DND-41 (cell line): ENCODE results near the gene CDH12.
A peak's percentile ranks its signal among the peaks of the same experiment; 100 is the strongest.
"Not testable (repeated sequence)": the region's sequence is repeated elsewhere in the genome, so short reads cannot be mapped to it uniquely, and the experiment has no call there.

ENCODE experiments used
- ATAC-seq: fragments of 200-7000 bp; cut with Tn5 transposase; 3 replicates; pipeline ENCODE4 v1.9.1; 2021; ENCODE audit warnings: low read depth; ENCODE audit not compliant: insufficient read depth
- DNase-seq: peaks from one replicate; pipeline ENCODE4 v3.0.0-alpha.2; 2020
- H2AFZ ChIP-seq: 2 replicates; pipeline ENCODE4 v1.6.0; 2012; ENCODE audit warnings: low read depth, low read length
- H3K27ac ChIP-seq: 2 replicates; pipeline ENCODE4 v1.5.1; 2012; ENCODE audit warnings: low read length, inconsistent platforms
- H3K27me3 ChIP-seq: fragments of 200-600 bp; sonication (generic); 2 replicates; pipeline ENCODE4 v1.6.0; 2012; ENCODE audit warnings: low read length, mild to moderate bottlenecking, inconsistent platforms; ENCODE audit not compliant: insufficient read depth, poor library complexity
- H3K36me3 ChIP-seq: 2 replicates; pipeline ENCODE4 v1.5.1; 2012; ENCODE audit warnings: low read length, inconsistent platforms; ENCODE audit not compliant: insufficient read depth
- H3K4me1 ChIP-seq: 2 replicates; pipeline ENCODE4 v1.5.1; 2012; ENCODE audit warnings: mild to moderate bottlenecking, low read length; ENCODE audit not compliant: insufficient read depth
- H3K4me2 ChIP-seq: 2 replicates; pipeline ENCODE4 v1.6.0; 2012; ENCODE audit warnings: mild to moderate bottlenecking, moderate library complexity, low read length, inconsistent platforms; ENCODE audit not compliant: insufficient read depth
- H3K4me3 ChIP-seq, 2 experiments: fragments of 200-600 bp in 1 of 2; shearing (Covaris generic) in 1 of 2; 2 replicates each; pipeline ENCODE4 v1.5.1; 2012 to 2016; ENCODE audit warnings: inconsistent platforms in 2 of 2, low read length in 2 of 2, mild to moderate bottlenecking in 2 of 2, low read depth in 1 of 2, moderate library complexity in 1 of 2
- H3K79me2 ChIP-seq: 2 replicates; pipeline ENCODE4 v1.6.0; 2012; ENCODE audit warnings: low read length, inconsistent platforms; ENCODE audit not compliant: insufficient read depth
- H3K9ac ChIP-seq: 2 replicates; pipeline ENCODE4 v1.6.0; 2012; ENCODE audit warnings: low read depth, mild to moderate bottlenecking, inconsistent platforms, low read length, moderate library complexity
- H3K9me3 ChIP-seq: 2 replicates; pipeline ENCODE4 v1.5.1; 2012; ENCODE audit warnings: low read length, moderate library complexity, mild to moderate bottlenecking, inconsistent platforms; ENCODE audit not compliant: insufficient read depth, severe bottlenecking
- H4K20me1 ChIP-seq: 2 replicates; pipeline ENCODE4 v1.6.0; 2012; ENCODE audit warnings: low read length; ENCODE audit not compliant: insufficient read depth
- EZH2 ChIP-seq: IDR thresholded peaks from 3 replicates; pipeline ENCODE4 v1.6.1; 2012; ENCODE audit warnings: borderline replicate concordance, low read depth, mild to moderate bottlenecking, moderate library complexity, low read length, inconsistent platforms; ENCODE audit not compliant: severe bottlenecking
- TF ChIP-seq, protein P1 (sequence below): IDR thresholded peaks from 2 replicates; pipeline ENCODE4 v1.5.1; 2012; ENCODE audit warnings: borderline replicate concordance, low read length, moderate library complexity, mild to moderate bottlenecking; ENCODE audit not compliant: poor library complexity, severe bottlenecking; ENCODE audit errors: extremely low read depth

CDH12 gene

DNA sequence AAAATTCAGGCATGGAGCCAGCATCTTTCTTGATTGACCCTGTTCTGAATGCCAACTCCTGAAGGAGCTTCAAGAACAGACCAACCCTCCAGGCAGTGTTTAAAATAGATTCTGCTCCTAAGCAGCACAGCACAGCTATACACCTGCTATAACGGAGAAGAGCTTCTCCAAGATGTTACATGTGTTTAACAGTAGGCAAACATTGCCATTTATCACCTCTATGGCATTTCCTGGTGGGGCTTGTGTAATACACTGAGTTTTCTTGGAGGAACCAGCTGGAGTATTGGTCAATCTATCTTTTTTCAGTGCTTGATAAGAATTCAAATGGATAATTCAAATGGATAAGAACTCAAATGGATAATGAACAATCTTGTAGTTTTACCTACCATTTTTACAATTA lies 615.1 kb downstream of the CDH12 start:
- H3K79me2 ChIP-seq = no peaks in the 10 kb centered on the region
- no peaks in the 10 kb centered on the region for H3K4me1 ChIP-seq
- H3K4me3 ChIP-seq = no peak overlapping the region
- TF ChIP-seq EZH2 = no peak
- TF ChIP-seq, protein P1, sequence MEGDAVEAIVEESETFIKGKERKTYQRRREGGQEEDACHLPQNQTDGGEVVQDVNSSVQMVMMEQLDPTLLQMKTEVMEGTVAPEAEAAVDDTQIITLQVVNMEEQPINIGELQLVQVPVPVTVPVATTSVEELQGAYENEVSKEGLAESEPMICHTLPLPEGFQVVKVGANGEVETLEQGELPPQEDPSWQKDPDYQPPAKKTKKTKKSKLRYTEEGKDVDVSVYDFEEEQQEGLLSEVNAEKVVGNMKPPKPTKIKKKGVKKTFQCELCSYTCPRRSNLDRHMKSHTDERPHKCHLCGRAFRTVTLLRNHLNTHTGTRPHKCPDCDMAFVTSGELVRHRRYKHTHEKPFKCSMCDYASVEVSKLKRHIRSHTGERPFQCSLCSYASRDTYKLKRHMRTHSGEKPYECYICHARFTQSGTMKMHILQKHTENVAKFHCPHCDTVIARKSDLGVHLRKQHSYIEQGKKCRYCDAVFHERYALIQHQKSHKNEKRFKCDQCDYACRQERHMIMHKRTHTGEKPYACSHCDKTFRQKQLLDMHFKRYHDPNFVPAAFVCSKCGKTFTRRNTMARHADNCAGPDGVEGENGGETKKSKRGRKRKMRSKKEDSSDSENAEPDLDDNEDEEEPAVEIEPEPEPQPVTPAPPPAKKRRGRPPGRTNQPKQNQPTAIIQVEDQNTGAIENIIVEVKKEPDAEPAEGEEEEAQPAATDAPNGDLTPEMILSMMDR = no peak
- no peak overlapping the region for H3K27ac ChIP-seq
- no peak overlapping the region; the same call in 1 of the 2 replicates for H2AFZ ChIP-seq
- no peaks in the 10 kb centered on the region for H3K9me3 ChIP-seq
- H4K20me1 ChIP-seq = no peaks in the 10 kb centered on the region
- DNase-seq = no peak
- no peaks in the 10 kb centered on the region for H3K27me3 ChIP-seq
- H3K9ac ChIP-seq = no peak overlapping the region
- no peaks in the 10 kb centered on the region for H3K36me3 ChIP-seq
- no peak for ATAC-seq
- H3K4me2 ChIP-seq = no peak overlapping the region

DNA sequence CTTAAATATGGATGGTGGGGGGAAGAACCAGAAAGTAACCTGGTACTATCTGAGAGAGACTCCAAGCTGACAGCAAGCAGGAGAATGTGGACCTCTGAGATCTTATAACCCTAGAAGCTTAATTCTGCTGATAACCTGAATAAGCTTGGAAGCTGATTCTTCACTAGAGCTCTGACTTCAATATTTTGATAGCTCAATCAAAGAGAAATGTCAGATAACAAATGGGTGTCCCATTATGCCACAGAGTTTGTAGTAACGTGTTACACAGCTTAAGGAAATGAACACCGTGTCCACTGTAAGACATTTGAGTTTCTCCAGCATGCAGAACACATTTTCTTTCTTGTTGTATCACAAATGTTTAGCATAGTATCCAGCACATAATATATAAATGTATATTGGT lies 626.7 kb downstream of the CDH12 start:
- Histone ChIP-seq H4K20me1 (no peaks in the 10 kb centered on the region), H2AFZ (no peak overlapping the region), H3K4me3 (no peak overlapping the region), H3K4me1 (no peaks in the 10 kb centered on the region), H3K27ac (no peak overlapping the region), H3K9me3 (no peaks in the 10 kb centered on the region), H3K79me2 (no peaks in the 10 kb centered on the region), H3K27me3 (no peaks in the 10 kb centered on the region), H3K36me3 (no peaks in the 10 kb centered on the region), H3K9ac (no peak overlapping the region), H3K4me2 (no peak overlapping the region)
- TF ChIP-seq, protein P1 = no peak
- TF ChIP-seq EZH2 = no peak
- ATAC-seq (no peak), DNase-seq (no peak)

DNA sequence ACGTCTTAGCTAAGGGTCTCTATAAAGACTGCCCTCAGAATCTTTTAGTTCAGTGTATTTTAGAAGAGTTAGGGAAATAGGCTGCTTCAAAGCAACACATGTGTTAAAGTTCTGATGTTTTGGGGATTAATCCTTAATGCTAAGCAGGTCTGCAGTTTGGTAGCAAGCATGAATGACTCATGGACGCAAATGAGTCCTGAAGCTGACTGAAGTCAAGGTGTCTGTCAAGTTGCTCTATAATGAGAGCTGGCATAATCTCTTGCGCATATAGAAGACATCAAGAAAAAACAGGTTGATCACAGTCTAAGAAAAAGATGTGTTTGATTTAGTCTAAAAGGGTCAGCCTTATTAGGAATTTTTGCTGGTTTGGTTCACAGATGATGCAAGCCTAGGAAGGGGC lies 630.1 kb downstream of the CDH12 start:
- Histone ChIP-seq H3K36me3 (no peaks in the 10 kb centered on the region), H3K4me1 (no peaks in the 10 kb centered on the region), H3K27ac (no peak overlapping the region), H3K9ac (no peak overlapping the region), H4K20me1 (no peaks in the 10 kb centered on the region), H3K4me2 (no peak overlapping the region), H3K27me3 (no peaks in the 10 kb centered on the region), H3K79me2 (no peaks in the 10 kb centered on the region), H3K4me3 (no peak overlapping the region), H2AFZ (no peak overlapping the region), H3K9me3 (no peaks in the 10 kb centered on the region)
- DNase-seq (no peak), ATAC-seq (no peak)
- TF ChIP-seq EZH2 = no peak
- TF ChIP-seq, protein P1 = no peak

DNA sequence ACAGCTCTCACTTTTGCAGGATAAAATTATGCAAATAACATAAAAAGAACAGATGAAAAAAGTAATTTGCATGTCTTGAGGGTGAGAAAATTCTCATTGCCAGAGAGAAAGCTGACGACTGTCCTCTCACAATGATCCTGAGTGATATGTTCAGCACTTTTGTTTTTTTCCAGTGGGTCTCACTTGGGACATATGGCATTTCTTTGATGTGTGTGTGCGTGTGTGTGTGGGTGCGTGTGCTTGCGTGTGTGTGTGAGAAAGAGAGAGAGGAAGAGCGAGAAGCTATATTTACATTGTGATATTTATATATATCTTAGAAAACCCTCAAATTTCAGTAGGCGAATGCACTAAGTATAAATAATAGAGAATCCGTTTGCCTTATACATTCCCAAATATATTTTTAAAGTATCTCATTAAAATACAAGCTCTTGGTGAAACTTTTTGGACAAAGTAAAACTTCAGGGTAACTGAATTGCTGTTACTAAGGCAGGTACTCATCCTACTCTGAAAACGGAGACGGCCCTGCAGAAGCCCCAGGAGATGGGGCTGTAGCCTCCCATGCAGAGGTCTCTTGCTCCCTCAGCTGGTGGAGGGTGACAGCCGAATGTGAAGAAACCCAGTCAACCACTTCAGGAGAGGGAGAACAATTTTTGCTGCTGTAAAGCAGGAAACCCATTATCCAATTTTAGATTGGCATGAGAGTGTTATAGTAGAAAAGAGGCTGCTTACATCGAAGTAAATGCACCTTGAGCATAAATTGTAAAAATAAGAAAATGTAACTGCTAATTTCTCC lies 639.2 kb downstream of the CDH12 start:
- not testable (repeated sequence) for H3K9ac ChIP-seq, H3K27ac ChIP-seq, DNase-seq, H3K27me3 ChIP-seq, H3K4me3 ChIP-seq, H3K79me2 ChIP-seq, H3K9me3 ChIP-seq, H3K4me1 ChIP-seq, H2AFZ ChIP-seq, H3K36me3 ChIP-seq, H3K4me2 ChIP-seq, H4K20me1 ChIP-seq
- peak; percentile 62; the same call in 2 of the 3 replicates for ATAC-seq

DNA sequence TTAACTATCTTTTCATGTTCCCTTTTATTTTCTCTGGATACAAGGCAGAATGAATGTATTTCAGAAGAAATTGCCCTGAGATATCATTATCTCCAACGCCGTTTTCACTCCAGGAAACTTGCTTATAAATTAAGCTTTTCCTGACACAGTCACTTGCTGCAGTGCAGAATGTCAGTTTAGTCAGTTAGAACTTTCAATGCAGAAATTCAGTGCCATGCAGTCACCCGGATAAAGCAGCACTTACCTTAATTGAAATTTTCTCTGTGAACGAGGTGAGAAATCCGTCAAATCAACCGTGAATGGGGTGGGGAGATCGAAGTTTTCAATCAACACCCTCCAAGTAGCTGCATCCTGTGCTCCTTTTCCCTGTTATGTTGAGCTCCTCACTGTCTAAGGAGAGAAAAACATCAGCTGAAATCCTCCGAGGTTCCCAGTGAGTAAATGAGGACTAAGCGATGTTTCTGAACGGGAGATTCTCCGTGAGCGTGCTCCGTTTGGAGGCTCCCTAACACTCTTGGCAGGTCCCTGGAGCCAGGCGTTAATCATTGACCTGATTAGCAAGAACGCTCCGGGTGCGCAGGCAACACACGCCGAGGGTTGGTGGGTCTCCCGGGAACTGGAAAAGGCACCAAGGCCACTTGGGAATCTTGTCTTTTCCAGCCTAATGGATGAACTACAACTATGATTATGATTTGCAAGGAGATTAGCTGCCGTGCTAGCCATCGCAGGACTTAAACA lies 640.7 kb downstream of the CDH12 start:
- not testable (repeated sequence) for DNase-seq, H4K20me1 ChIP-seq, H3K9ac ChIP-seq, H3K36me3 ChIP-seq, H3K27ac ChIP-seq, H3K4me2 ChIP-seq, ATAC-seq, H3K4me3 ChIP-seq, H3K79me2 ChIP-seq, H3K9me3 ChIP-seq, H3K4me1 ChIP-seq, H2AFZ ChIP-seq, H3K27me3 ChIP-seq

DNA sequence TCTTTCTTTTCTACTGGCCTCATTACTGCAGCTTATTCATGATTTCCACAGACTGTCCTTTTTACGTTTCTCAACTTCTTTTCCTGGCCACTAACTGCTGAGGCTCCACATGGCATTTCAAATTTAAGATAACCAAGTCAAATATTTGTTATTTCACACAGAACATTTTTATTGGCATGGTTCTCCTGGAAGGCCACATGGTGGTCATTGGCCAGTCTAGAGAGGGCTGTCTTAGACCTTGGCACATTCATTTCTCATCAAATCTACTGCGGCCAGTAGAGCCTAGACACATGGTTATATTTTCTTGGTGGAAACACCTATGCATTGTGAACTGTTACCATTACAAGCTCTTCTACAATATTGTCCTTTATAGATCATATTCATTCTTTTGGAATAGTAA lies 644.7 kb downstream of the CDH12 start:
- not testable (repeated sequence) for H3K4me2 ChIP-seq, H3K79me2 ChIP-seq, H4K20me1 ChIP-seq, ATAC-seq, H2AFZ ChIP-seq, H3K9ac ChIP-seq, H3K36me3 ChIP-seq, H3K9me3 ChIP-seq, H3K4me1 ChIP-seq, DNase-seq, H3K27me3 ChIP-seq, H3K27ac ChIP-seq, H3K4me3 ChIP-seq
